GM19240 (cell line): Measurements from ENCODE around the gene SLC25A45.

Experiments
- DNase-seq: peaks from one replicate; pipeline ENCODE4 v3.0.0; 2011; ENCODE audit warnings: low spot score; ENCODE audit not compliant: insufficient read length

SLC25A45 gene

GRCh38 chr11:65389294-65389980 is 7.0 kb upstream of the SLC25A45 start:
- no peak for DNase-seq

DNA sequence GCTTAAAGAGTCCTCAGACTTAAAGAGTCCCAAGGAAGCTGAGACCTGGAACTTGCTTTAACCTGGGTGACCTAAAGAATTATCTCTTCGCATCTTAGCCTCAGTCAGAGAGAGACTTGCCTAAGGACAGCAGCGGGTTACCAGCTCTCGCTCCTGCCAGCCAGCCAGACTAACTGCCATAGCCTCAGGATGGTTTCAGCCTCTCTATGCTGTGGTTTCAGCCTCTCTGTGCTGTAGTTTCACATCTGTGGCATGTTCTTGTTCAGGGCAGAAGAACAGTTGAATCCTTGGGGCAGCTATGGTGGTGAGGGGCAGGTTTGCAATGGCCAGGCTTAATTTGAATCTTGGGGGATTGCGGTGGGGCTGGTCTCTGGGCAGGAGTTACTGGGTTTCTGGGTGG is 6.3 kb upstream of the SLC25A45 start:
- DNase-seq = no peak

DNA sequence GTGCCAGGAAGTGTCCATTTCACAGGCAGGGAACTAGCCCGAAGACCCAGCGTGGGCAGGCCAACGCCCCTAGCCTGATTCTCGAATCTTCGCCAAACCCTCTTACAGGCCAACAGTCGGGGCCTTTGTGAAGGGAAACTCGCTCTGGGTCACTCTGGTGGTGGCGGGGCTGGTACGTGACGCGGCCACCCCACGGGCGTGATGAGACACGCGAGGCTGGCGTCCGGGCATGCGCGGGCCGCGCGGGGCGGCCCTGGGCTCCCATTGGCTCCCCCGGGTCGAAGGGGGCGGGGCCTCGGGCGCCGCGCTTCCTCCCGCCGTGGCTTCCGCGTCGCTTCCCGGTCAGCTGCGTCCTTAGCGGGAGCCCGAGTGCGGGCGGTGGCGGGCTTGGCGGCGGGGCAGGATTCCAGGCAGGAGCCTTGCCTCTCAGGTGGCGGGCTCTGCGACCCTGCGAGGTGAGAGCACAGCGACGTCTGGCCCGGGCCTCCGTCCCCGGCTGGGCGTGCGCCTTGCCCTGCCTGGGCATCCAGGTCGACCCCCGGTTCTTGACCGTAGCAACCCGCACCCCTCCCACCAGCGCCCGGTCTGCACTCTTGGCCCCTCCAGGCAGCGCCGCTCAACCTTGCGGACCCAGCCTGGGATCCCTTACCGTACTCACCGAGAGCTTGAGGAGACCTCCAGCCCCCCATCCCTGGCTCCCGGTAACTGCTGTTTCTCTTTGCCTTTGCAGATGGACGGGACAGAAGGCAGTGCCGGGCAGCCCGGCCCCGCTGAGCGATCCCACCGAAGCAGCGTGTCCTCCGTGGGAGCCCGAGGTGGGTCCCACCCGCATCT is 4.1 kb upstream of the SLC25A45 start, which contains the start of gene FRMD8:
Gene FRMD8, plus strand, starts transcription at position 331 of the 834 bp plus-strand sequence. Its CDS starts 400 bp downstream, at position 731.
- DNase-seq = peak; percentile 89

GRCh38 chr11:65384301-65384889 is 1.9 kb upstream of the SLC25A45 start:
- DNase-seq = no peak

GRCh38 chr11:65383778-65384177 is 1.3 kb upstream of the SLC25A45 start:
- DNase-seq = no peak

GRCh38 chr11:65382804-65383368 is 440 bp upstream of the SLC25A45 start:
- no peak for DNase-seq

DNA sequence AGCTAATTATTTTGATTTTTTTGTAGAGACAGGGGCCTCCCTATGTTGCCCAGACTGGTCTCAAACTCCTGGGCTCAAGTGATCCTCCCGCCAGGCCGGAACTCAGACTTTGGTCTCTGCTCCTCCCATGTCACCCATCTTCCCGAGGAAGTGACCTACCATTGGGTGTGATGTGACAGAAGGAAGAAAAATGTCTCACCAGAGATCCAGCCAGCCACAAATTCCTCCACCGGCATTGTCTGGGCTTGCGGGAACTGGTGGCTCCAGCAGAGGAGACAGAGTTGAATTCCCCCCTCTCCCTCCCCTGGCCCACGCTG is 772 bp downstream of the SLC25A45 start:
- DNase-seq = no peak

GRCh38 chr11:65380460-65381119 is 1.9 kb downstream of the SLC25A45 start:
- DNase-seq = no peak

GRCh38 chr11:65379698-65380459 is 2.6 kb downstream of the SLC25A45 start:
- DNase-seq = no peak

DNA sequence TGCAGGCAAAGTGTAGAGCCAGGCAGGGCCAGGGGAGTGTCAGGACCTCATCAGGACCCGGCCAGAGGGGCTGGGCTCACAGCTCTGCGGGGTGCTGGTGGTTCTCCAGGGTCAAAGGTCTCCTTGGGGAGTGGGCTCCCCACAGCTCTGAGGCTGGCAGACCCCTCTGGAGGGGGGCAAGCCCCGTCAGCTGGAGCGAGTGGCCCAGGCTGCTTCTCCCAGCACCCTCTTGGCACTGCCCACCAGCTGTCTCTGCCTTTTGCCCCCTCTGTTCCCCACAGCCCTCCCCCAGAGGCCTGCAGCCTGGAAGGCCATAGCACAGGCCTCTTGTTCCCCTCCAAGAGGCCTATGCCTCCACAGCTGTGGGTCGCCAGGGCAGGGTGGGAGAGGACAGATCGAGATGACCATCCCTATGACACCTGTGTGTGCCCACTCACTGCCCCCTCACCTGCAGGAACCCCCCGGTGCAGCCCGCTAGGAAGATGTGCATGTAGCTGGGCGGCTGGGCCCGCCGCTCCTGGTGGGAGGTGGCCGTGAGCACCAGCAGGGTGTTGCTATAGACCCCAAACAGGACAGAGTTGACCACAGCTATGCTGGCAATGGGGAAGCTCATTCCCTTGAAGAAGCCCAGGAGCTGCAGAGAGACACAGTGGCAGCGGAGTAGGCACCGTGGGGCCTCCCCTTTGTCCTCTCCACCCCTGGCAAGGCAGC is 3.4 kb downstream of the SLC25A45 start:
- DNase-seq = no peak

GRCh38 chr11:65378208-65378927 is 4.1 kb downstream of the SLC25A45 start:
- no peak for DNase-seq

GRCh38 chr11:65377777-65378176 is 4.7 kb downstream of the SLC25A45 start:
- no peak for DNase-seq

GRCh38 chr11:65377036-65377435 is 5.4 kb downstream of the SLC25A45 start:
- no peak for DNase-seq

DNA sequence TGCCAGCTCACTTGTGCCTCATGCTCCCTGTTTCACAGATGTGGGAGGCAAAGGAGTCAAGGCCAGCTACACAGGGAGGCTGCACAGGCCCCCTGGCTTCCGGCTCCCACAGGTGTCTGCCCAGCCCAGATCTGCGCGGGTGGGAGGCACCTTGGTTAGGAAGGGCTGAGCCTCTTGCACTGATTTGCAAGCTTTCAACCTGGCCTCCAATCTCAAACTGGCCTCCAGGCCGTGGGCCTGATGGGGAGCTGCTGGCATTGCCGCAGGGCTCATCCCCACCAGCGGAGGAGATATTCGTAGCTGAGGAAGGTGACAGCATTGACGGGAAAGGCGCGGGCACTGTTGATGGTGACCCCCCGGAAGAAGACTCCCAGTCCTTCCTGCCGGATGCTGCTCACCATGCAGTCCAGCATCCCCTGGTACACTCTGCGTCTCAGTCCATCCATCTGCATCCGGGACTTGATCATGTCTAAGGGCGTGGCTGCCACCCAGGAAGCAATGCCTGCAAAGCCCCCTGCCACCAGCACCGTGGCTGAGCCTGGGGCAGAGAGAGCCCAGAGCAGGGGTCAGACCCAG is 6.2 kb downstream of the SLC25A45 start:
- DNase-seq = no peak

- DNase-seq = no peak
Observed at GRCh38 chr11:65375012-65375411, 7.4 kb downstream of the SLC25A45 start.

- DNase-seq = no peak
Observed at GRCh38 chr11:65373839-65374580, 8.4 kb downstream of the SLC25A45 start.

GRCh38 chr11:65370659-65371049 is 11.8 kb downstream of the SLC25A45 start:
- no peak for DNase-seq

DNA sequence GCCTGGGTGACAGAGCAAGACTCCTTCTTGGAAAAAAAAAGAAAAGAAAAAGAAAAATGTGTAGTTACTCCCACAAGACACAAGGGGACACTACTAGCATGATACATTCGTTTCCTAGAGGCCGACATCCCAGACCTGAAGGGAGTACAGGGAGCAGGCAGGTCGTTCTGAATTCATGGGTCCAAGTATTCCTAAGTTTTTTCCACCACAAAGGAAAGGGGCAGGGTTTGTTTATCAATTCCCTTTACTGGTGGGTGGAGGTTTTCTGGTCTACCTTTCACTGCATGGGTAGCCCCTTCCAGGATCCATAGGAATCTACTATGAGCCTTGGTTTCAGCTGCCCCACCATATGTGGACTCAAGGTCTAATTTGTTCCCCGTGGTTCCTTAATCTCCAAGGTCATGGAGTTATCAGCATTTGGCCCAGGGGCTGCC is 16.1 kb downstream of the SLC25A45 start:
- peak; percentile 77 for DNase-seq
